Kidney (tissue), 14 donors: ENCODE measurements around the gene SEPTIN1. TPM values are rescaled to one million over a fixed set of nuclear protein-coding genes. Genes with fewer than 3 reads are reported as not detected.

Experiments
- DNase-seq, 5 donors: peaks; one replicate each; pipeline ENCODE4 v3.0.0-alpha.2; 2013 to 2020
- FAIRE-seq: peaks from 2 replicates; lab custom pipeline; 2012; peaks lifted over from hg19 to GRCh38; lab: Jason Lieb, UNC
- H3K27ac ChIP-seq, 2 donors: one replicate each; pipeline ENCODE4 v1.7.0; 2013; ENCODE audit warnings: low read depth in 2 of 2, low read length in 2 of 2, inconsistent platforms in 1 of 2
- H3K27me3 ChIP-seq: one replicate; pipeline ENCODE4 v1.7.1; 2013; ENCODE audit warnings: low read length, inconsistent platforms; ENCODE audit not compliant: control insufficient read depth, insufficient read depth
- H3K36me3 ChIP-seq, 3 donors: one replicate each; pipeline versions ENCODE4 v1.7.0 to v1.7.1; 2013; ENCODE audit warnings: low read length in 3 of 3, control low read depth in 1 of 3, inconsistent platforms in 1 of 3; ENCODE audit not compliant: insufficient read depth in 3 of 3, control insufficient read depth in 2 of 3
- H3K4me1 ChIP-seq, 3 donors: one replicate each; pipeline versions ENCODE4 v1.7.0 to v1.7.1; 2013; ENCODE audit warnings: low read length in 3 of 3, inconsistent platforms in 1 of 3, low read depth in 1 of 3; ENCODE audit not compliant: control insufficient read depth in 2 of 3, insufficient read depth in 2 of 3
- H3K4me3 ChIP-seq, 3 donors: one replicate each; pipeline versions ENCODE4 v1.7.0 to v1.8.1; 2013; ENCODE audit warnings: low read length in 3 of 3, control low read depth in 1 of 3, inconsistent platforms in 1 of 3
- H3K9ac ChIP-seq, 3 donors: one replicate each; pipeline versions ENCODE4 v1.7.0 to v1.7.1; 2013; ENCODE audit warnings: low read length in 3 of 3, control low read depth in 1 of 3, inconsistent platforms in 1 of 3
- H3K9me3 ChIP-seq, 3 donors: one replicate each; pipeline versions ENCODE4 v1.7.0 to v1.7.1; 2013; ENCODE audit warnings: low read length in 3 of 3, control low read depth in 1 of 3, inconsistent platforms in 1 of 3; ENCODE audit not compliant: control insufficient read depth in 2 of 3, insufficient read depth in 1 of 3
- CTCF ChIP-seq: IDR thresholded peaks from 3 replicates; pipeline ENCODE4 v1.5.1; 2012; ENCODE audit warnings: mild to moderate bottlenecking, moderate library complexity, borderline replicate concordance; ENCODE audit not compliant: insufficient read depth; ENCODE audit errors: extremely low read depth
- intact Hi-C: fragments of 100-400 bp; cut with DNase I; formaldehyde crosslinking; loops from one replicate; pipeline ENCODE4 v1.11.1; 2022
- polyA plus RNA-seq: library from polyadenylated mRNA; stranded (reverse); fragments of 350-450 nt; fragmentation: Illumina TruSeq; extraction: RNeasy Lipid Tissue Mini Kit (QIAGEN cat#74804); gene quantifications from one replicate; pipeline ENCODE4 v1.2.3, GENCODE V29; 2014; ENCODE audit warnings: low read depth, low replicate concordance; ENCODE audit not compliant: insufficient read depth
- total RNA-seq: library from RNA; stranded (reverse); fragmentation: NEBNext Ultra II Directional; extraction: Animal tissue kit (Norgen Biotek cat#: 25700); gene quantifications from one replicate; pipeline ENCODE4 v1.2.1, GENCODE V29; 2021
- donor health status: control.
- donor health status: control.
- donor health status: control.
- donor health status: control.
- donor health status: control.
- donor health status: DM: yes; HTN: yes; CAD: no.
- donor health status: Normal renal cell carcinoma (clear cell type).

The SEPTIN1 gene
- total and polyA plus RNA-seq, 2 donors from 2014 or later, result 5.0 to 12.8 TPM

- Histone ChIP-seq H3K9ac (no peak overlapping the region), H3K36me3 (no peaks in the 10 kb centered on the region), H3K27me3 (no peaks in the 10 kb centered on the region), H3K9me3 (no peaks in the 10 kb centered on the region), H3K4me1 (peaks cover 0 to 13% (median 4%) of the 10 kb centered on the region in 3 donors), H3K4me3 (no peak overlapping the region), H3K27ac (no peak overlapping the region)
- DNase-seq (peak in 1 of 5 donors; percentile 53), FAIRE-seq (no peak)
- no peak for TF ChIP-seq CTCF
- intact Hi-C loops, result no loop called here
Observed at GRCh38 chr16:30375864-30376263, 6.5 kb downstream of the SEPTIN1 start.

GRCh38 chr16:30374538-30374937 is 7.8 kb downstream of the SEPTIN1 start, which contains the start of gene MYL11:
TSS of gene MYL11 (plus strand) at chr16:30374802. CDS start at chr16:30374858, 56 bp downstream.
- intact Hi-C loops, result no loop called here

GRCh38 chr16:30372725-30373124 is 9.6 kb downstream of the SEPTIN1 start:
- DNase-seq (peak in 1 of 5 donors; percentile 45), FAIRE-seq (no peak)
- intact Hi-C loops, result no loop called here
- Histone ChIP-seq H3K4me3 (no peak overlapping the region), H3K27me3 (no peaks in the 10 kb centered on the region), H3K36me3 (no peaks in the 10 kb centered on the region), H3K9me3 (no peaks in the 10 kb centered on the region), H3K4me1 (peaks cover 0 to 14% (median 8%) of the 10 kb centered on the region in 3 donors), H3K27ac (no peak overlapping the region), H3K9ac (no peak overlapping the region)
- TF ChIP-seq CTCF, result no peak

More at GRCh38 chr16:30374538-30374937, 7.8 kb downstream of the SEPTIN1 start, which contains the start of gene MYL11:
- DNase-seq, result no peak
- Histone ChIP-seq H3K27ac (no peak within 1 kb of the TSS), H3K9me3 (no peaks in the 10 kb centered on the region), H3K4me3 (no peak within 1 kb of the TSS), H3K9ac (no peak within 1 kb of the TSS), H3K36me3 (no peaks in the 10 kb centered on the region), H3K4me1 (peaks cover 0 to 13% (median 4%) of the 10 kb centered on the region in 3 donors), H3K27me3 (no peaks in the 10 kb centered on the region)
- FAIRE-seq, result no peak
- TF ChIP-seq CTCF, result no peak
